ENCODE measurements around the gene ERC2. TPM values are rescaled to one million over a fixed set of nuclear protein-coding genes. Genes with fewer than 3 reads are reported as not detected.

Gene ERC2
- total RNA-seq, 1 donor from 2014 or later: 0.11 TPM

- DNase-seq (ENCODE audit: low spot score in 2 of 2): no peak
- H3K27ac ChIP-seq: no peak overlapping the region
- H3K36me3 ChIP-seq: no peaks in the 10 kb centered on the region
- no peak overlapping the region for H3K4me3 ChIP-seq
- H3K4me1 ChIP-seq: no peaks in the 10 kb centered on the region
- no peaks in the 10 kb centered on the region for H3K9me3 ChIP-seq
- intact Hi-C loops (cut with DNase I): no loop called here
- TF ChIP-seq, protein P1, sequence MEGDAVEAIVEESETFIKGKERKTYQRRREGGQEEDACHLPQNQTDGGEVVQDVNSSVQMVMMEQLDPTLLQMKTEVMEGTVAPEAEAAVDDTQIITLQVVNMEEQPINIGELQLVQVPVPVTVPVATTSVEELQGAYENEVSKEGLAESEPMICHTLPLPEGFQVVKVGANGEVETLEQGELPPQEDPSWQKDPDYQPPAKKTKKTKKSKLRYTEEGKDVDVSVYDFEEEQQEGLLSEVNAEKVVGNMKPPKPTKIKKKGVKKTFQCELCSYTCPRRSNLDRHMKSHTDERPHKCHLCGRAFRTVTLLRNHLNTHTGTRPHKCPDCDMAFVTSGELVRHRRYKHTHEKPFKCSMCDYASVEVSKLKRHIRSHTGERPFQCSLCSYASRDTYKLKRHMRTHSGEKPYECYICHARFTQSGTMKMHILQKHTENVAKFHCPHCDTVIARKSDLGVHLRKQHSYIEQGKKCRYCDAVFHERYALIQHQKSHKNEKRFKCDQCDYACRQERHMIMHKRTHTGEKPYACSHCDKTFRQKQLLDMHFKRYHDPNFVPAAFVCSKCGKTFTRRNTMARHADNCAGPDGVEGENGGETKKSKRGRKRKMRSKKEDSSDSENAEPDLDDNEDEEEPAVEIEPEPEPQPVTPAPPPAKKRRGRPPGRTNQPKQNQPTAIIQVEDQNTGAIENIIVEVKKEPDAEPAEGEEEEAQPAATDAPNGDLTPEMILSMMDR (IDR thresholded peaks at IDR 0.05): no peak
- no peaks in the 10 kb centered on the region for H3K27me3 ChIP-seq
These were observed 676.3 kb downstream of the ERC2 start for GRCh38 chr3:55792009-55792408.

GRCh38 chr3:55790596-55791350, 677.5 kb downstream of the ERC2 start:
- H3K9me3 ChIP-seq: no peaks in the 10 kb centered on the region
- TF ChIP-seq, protein P1 (IDR thresholded peaks at IDR 0.05): no peak
- H3K4me1 ChIP-seq: no peaks in the 10 kb centered on the region
- DNase-seq (ENCODE audit: low spot score in 2 of 2): no peak
- H3K4me3 ChIP-seq: no peak overlapping the region
- H3K36me3 ChIP-seq: no peaks in the 10 kb centered on the region
- no peaks in the 10 kb centered on the region for H3K27me3 ChIP-seq
- H3K27ac ChIP-seq: no peak overlapping the region
- intact Hi-C loops (cut with DNase I): no loop called here

- Histone ChIP-seq H3K9me3 (no peaks in the 10 kb centered on the region), H3K4me3 (no peak overlapping the region), H3K27ac (no peak overlapping the region), H3K27me3 (no peaks in the 10 kb centered on the region), H3K4me1 (no peaks in the 10 kb centered on the region), H3K36me3 (no peaks in the 10 kb centered on the region)
- no peak for DNase-seq (ENCODE audit: low spot score in 2 of 2)
- TF ChIP-seq, protein P1 (IDR thresholded peaks at IDR 0.05): no peak
- intact Hi-C loops (cut with DNase I): no loop called here
These were observed 678.8 kb downstream of the ERC2 start for GRCh38 chr3:55789516-55789915.

DNA sequence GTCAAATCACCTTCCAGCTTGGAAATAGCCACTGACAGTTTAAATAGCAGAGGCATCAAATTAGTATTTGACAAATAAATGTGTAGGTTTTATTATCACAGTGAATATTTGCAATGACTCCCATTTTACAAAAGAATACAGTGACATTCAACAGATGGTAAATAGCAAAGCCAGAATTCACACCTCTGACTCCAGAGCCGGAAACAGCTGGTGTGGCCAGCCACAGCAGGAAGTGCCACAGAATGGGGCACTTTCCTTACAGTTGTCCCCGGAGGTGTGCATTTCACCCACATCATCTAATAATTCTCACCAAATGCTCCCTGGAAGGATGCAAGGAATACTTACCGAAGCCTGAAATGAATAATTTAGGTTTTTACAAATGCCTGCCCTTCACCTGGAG, 685.5 kb downstream of the ERC2 start:
- Histone ChIP-seq H3K27me3 (no peaks in the 10 kb centered on the region), H3K4me3 (no peak overlapping the region), H3K9me3 (no peaks in the 10 kb centered on the region), H3K27ac (no peak overlapping the region), H3K36me3 (no peaks in the 10 kb centered on the region), H3K4me1 (no peaks in the 10 kb centered on the region)
- intact Hi-C loops (cut with DNase I): no loop called here
- DNase-seq (ENCODE audit: low spot score in 2 of 2): no peak
- TF ChIP-seq, protein P1 (IDR thresholded peaks at IDR 0.05): no peak

GRCh38 chr3:55782351-55782750, 685.9 kb downstream of the ERC2 start:
- DNase-seq (ENCODE audit: low spot score in 2 of 2): no peak
- Histone ChIP-seq H3K36me3 (no peaks in the 10 kb centered on the region), H3K4me3 (no peak overlapping the region), H3K4me1 (no peaks in the 10 kb centered on the region), H3K27me3 (no peaks in the 10 kb centered on the region), H3K9me3 (no peaks in the 10 kb centered on the region), H3K27ac (no peak overlapping the region)
- intact Hi-C loops (cut with DNase I): no loop called here
- TF ChIP-seq, protein P1 (IDR thresholded peaks at IDR 0.05): no peak
